Coronary artery (tissue), 2 donors: ENCODE data around the gene ANKS1A.

Source experiments
- DNase-seq: peaks from one replicate; pipeline ENCODE4 v3.0.0-alpha.2; 2017; ENCODE audit warnings: low spot score
- H3K27ac ChIP-seq, 2 donors: fragments of 200-600 bp; sonication (generic); one replicate each; pipeline ENCODE4 v1.5.1; 2016 to 2019
- H3K4me3 ChIP-seq: fragments of 200-600 bp; sonication (generic); 2 replicates; pipeline ENCODE4 v1.5.1; 2016; ENCODE audit warnings: mild to moderate bottlenecking, moderate library complexity
- TF ChIP-seq, protein P1 (sequence below): fragments of 200-600 bp; sonication (generic); IDR thresholded peaks from one replicate; pipeline ENCODE4 v1.5.1; 2019; ENCODE audit warnings: antibody characterized with exemption

The ANKS1A gene

DNA sequence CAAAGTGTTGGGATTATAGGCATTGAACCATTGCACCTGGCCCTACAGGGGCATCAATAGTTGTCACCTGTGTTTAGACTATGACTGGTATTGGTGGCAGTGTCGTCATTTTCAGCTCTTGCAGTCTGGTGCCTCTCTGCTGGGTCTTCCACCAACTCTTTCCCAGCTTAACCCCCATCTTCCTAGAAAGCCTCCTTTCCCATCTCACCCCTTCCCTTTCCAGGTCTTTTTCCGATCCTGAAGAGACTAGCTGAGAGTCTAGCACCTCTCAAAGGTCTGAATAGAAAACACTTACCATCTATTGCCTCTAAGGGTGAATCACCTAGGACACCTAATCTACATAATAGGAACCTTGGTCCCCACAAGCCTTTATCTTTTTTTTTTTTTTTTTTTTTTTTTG, 181.1 kb downstream of the ANKS1A start:
- TF ChIP-seq, protein P1, sequence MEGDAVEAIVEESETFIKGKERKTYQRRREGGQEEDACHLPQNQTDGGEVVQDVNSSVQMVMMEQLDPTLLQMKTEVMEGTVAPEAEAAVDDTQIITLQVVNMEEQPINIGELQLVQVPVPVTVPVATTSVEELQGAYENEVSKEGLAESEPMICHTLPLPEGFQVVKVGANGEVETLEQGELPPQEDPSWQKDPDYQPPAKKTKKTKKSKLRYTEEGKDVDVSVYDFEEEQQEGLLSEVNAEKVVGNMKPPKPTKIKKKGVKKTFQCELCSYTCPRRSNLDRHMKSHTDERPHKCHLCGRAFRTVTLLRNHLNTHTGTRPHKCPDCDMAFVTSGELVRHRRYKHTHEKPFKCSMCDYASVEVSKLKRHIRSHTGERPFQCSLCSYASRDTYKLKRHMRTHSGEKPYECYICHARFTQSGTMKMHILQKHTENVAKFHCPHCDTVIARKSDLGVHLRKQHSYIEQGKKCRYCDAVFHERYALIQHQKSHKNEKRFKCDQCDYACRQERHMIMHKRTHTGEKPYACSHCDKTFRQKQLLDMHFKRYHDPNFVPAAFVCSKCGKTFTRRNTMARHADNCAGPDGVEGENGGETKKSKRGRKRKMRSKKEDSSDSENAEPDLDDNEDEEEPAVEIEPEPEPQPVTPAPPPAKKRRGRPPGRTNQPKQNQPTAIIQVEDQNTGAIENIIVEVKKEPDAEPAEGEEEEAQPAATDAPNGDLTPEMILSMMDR, result no peak
- DNase-seq, result no peak

GRCh38 chr6:35071347-35071994, 182.4 kb downstream of the ANKS1A start:
- H3K27ac ChIP-seq, result no peak overlapping the region
- no peak for DNase-seq
- no peak overlapping the region for H3K4me3 ChIP-seq
- TF ChIP-seq, protein P1, result no peak

More for the DNA sequence above, 181.1 kb downstream of the ANKS1A start:
- H3K27ac ChIP-seq, result no peak overlapping the region
- H3K4me3 ChIP-seq, result no peak overlapping the region

DNA sequence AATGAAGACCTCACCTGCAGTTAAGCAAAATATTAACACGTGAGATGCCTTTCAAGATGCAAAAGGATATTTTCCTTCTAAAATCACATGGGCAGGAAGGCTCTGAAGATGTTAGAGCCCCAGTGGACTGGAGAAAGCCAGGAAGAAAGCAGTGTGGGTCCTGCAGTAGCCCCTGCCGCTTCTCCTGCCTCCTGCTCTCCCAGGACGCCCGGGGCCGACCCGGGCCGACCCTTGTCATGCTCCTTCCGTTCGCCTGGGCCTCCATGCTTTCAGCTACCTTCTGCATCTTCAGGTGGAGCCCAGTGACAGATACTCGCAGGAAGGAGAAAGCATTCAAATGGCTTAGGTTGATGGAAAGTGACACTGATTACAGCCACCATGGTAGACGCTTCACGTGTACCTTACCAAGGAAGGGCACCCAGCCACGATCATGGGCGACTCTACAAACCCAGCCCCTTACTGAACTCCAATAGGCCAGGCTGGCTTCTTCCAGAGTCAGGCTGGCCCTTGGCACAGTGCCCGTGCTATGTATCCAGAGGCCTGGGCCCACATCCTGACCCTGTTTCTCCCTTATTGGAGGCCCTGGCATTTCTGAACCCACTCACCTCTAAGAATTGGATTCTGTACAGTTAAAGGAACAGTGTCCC, 183.1 kb downstream of the ANKS1A start:
- TF ChIP-seq, protein P1, result no peak
- no peak for DNase-seq
- Histone ChIP-seq H3K27ac (no peak overlapping the region), H3K4me3 (no peak overlapping the region)

- Histone ChIP-seq H3K27ac (no peak overlapping the region), H3K4me3 (no peak overlapping the region)
- TF ChIP-seq, protein P1, result no peak
- DNase-seq, result no peak
Measured at GRCh38 chr6:35072698-35073055, 183.6 kb downstream of the ANKS1A start.

DNA sequence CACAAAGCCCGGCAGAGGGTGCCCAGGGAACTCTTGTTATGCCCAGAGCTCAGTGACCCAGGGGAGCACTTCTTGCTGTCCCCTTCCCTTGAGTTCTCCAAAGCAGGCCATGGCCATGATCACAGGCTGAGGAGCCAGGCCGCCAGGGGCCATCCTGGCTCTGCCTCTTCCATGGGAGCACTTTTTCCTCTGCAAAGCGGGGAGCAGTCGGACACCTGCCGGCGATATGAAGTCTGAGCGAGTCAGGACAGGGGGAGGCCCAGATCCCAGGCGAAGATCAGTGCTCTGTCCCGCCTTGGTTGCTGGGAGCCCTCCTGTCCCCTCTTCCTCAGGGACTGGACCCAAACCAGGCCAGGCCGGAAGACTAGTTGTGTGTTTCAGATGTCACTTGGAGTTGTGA, 184.2 kb downstream of the ANKS1A start:
- no peak overlapping the region for H3K27ac ChIP-seq
- TF ChIP-seq, protein P1, result no peak
- H3K4me3 ChIP-seq, result no peak overlapping the region
- DNase-seq, result no peak

GRCh38 chr6:35073766-35074471, 184.9 kb downstream of the ANKS1A start:
- H3K4me3 ChIP-seq, result no peak overlapping the region
- no peak for DNase-seq
- no peak overlapping the region for H3K27ac ChIP-seq
- TF ChIP-seq, protein P1, result no peak
